ENCODE results near the gene SRP14.
A peak's percentile ranks its signal among the peaks of the same experiment; 100 is the strongest.

Gene SRP14

DNA sequence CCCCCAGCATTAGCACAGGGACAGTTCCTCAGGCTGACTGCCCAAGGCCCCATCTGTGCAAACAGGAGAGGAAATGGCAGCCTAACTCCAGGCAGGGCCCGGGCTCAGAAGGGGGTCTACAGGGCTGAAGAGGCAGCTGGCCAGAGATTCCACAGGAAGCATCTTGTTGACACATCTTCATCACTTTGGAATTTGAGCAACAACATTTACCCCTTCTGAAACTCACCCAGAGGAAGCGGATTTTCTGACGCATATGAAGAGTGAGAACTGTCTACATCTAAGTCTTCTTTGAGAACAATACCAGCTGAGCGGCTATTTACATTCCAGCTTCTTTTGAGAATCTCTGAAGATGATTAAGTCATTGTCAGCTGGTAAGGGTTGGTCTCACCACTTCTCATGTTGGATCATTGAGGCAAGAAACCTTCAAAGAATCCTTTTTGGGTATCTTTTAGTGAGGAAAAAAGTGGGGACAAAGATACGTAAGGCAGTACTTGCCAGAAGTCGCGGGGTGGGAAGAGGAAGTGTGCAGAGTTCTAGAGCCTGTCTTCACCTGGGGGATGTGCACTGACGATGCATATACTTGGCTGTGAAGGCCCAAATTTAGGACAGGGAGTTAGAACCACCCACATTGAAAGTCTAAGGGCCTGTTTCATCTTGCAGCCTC lies 25.4 kb upstream of the SRP14 start:
- TF ChIP-seq, protein P1, sequence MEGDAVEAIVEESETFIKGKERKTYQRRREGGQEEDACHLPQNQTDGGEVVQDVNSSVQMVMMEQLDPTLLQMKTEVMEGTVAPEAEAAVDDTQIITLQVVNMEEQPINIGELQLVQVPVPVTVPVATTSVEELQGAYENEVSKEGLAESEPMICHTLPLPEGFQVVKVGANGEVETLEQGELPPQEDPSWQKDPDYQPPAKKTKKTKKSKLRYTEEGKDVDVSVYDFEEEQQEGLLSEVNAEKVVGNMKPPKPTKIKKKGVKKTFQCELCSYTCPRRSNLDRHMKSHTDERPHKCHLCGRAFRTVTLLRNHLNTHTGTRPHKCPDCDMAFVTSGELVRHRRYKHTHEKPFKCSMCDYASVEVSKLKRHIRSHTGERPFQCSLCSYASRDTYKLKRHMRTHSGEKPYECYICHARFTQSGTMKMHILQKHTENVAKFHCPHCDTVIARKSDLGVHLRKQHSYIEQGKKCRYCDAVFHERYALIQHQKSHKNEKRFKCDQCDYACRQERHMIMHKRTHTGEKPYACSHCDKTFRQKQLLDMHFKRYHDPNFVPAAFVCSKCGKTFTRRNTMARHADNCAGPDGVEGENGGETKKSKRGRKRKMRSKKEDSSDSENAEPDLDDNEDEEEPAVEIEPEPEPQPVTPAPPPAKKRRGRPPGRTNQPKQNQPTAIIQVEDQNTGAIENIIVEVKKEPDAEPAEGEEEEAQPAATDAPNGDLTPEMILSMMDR (IDR thresholded peaks at IDR 0.05; ENCODE audit: extremely low read depth, missing control alignments): no peak
- DNase-seq (ENCODE audit: low spot score): peak; percentile 75

DNA sequence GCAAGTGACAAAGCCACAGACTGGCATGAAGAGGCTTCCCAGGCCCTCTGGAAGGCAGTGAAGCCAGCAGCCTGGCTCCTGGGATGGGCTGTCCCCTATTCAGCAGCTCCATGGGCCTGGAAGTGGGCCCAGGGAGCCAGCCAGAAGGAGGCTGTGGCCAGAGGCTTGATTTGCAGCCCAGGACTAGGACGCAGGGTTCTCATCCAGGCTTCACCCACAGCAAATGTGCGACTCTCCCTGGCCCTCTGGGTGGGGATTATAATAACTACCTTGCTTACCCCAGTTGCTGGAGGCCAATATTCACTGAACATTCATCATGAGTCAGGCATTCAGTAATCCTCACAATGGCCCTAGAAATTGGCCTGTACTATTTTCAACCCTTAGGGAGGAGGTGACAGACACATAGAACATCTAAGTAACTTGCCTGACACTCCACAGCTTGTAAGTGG lies 24.6 kb upstream of the SRP14 start:
- TF ChIP-seq, protein P1 (IDR thresholded peaks at IDR 0.05; ENCODE audit: extremely low read depth, missing control alignments): no peak
- DNase-seq (ENCODE audit: low spot score): no peak

DNA sequence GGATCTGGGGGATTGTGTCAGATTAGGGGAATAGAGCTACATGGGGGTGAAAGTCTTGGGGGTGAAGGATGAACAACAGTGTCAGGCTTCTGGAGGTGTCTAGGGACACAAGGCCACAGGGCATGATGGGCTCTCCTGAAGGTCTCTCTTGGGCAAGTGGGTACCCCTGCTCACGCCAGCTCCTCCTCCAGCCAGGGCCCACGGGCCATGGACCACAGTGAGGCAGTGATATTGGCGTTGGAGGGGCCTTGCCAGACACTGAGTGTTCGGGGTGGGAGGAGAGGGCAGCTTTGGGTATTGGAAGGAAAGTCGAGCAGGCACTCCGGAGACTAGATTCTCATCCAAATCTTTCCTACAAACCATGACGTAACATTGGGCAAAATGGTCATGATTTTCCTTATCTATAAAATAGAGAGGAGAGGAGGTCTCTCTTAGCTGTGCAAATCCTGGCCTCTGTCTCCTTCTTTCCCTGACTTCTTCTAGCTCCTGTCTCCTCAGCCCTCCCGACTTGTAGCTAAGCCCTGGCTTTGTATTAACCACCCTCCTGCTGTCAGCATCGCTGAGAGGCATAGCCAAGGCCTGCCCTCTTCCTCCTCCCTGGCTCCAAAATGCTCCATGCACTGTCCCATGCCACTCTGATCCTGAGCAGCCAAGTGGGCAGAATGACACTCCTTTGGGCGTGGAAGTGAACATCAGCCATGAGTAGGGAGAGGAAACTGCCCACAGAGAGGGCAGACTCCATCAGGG lies 24.0 kb upstream of the SRP14 start:
- no peak for DNase-seq (ENCODE audit: low spot score)
- TF ChIP-seq, protein P1 (IDR thresholded peaks at IDR 0.05; ENCODE audit: extremely low read depth, missing control alignments): no peak

DNA sequence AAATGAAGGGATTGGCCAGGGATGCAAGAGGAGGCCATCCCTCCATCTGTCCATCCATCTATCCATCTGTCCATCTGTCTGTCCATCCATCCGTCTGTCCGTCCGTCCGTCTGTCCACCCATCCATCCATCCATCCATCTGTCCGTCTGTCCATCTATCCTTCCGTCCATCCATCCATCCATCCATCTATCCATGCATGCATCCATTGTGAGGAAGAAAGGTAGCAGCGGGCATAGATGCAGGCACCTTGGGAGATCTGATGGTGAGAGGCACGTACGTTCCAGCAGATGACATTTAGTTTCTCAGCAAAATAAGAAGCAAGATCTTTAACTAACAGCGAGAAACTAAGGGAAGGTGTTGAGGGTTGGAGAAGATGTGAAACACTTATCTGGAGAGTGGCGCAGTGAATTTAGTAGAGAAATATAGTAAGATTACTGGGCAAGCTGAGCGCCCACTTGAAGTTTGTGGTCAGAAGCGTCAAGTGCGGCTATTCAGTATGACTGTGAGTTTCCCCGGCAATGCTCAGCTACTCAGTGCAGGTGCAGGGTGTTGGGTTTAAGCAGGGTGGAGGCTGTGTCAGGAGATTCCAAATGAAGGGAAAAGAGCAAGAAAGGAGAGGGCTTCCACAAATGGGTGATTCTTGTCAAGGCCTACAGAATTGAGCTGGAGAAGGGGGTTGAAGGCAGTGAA lies 22.4 kb upstream of the SRP14 start:
- TF ChIP-seq, protein P1 (IDR thresholded peaks at IDR 0.05; ENCODE audit: extremely low read depth, missing control alignments): no peak
- peak; percentile 69 for DNase-seq (ENCODE audit: low spot score)

DNA sequence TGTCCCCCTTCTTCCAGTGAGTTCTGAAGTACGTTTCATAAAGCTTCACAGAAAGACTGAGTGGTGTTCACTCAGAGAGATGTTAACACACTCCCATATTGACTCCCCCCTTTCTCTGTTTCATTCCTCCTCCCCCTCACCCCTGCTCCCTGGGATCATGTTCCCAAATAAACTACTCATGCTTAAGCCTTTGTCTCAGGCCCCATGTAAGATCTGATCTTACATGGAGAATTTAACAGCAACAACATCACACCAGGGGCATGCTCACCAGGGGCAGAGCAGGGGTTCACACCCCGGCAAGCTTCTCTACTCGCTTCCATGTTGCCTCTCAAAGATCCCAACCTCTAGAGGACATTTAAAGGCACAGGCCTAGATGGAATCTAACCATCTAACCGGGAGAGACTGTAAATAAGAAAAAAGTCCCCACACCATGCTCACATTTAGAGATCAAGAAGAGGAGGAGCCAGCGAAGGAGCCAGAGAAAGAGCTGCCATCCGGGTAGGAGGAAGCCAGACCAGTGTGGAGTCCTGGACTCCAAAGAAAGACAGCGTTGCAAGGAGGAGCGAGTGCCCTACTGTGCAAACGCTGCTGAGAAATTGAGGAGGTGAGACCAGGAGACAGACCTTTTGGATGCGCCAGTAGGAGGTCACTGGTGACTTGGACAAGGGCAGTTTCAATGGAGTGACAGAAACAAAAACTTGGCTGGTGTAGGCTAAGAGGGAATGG lies 21.4 kb upstream of the SRP14 start:
- no peak for DNase-seq (ENCODE audit: low spot score)
- TF ChIP-seq, protein P1 (IDR thresholded peaks at IDR 0.05; ENCODE audit: extremely low read depth, missing control alignments): no peak

GRCh38 chr15:40059821-40060220 lies 20.8 kb upstream of the SRP14 start:
- DNase-seq (ENCODE audit: low spot score): no peak
- TF ChIP-seq, protein P1 (IDR thresholded peaks at IDR 0.05; ENCODE audit: extremely low read depth, missing control alignments): no peak

Measured in GM20000 (cell line).